ENCODE results near the gene ERF. TPM values are rescaled to one million over a fixed set of nuclear protein-coding genes. Genes with fewer than 3 reads are reported as not detected.

Gene ERF
- total RNA-seq, 1 experiment from 2014 or later: 32.6 TPM

DNA sequence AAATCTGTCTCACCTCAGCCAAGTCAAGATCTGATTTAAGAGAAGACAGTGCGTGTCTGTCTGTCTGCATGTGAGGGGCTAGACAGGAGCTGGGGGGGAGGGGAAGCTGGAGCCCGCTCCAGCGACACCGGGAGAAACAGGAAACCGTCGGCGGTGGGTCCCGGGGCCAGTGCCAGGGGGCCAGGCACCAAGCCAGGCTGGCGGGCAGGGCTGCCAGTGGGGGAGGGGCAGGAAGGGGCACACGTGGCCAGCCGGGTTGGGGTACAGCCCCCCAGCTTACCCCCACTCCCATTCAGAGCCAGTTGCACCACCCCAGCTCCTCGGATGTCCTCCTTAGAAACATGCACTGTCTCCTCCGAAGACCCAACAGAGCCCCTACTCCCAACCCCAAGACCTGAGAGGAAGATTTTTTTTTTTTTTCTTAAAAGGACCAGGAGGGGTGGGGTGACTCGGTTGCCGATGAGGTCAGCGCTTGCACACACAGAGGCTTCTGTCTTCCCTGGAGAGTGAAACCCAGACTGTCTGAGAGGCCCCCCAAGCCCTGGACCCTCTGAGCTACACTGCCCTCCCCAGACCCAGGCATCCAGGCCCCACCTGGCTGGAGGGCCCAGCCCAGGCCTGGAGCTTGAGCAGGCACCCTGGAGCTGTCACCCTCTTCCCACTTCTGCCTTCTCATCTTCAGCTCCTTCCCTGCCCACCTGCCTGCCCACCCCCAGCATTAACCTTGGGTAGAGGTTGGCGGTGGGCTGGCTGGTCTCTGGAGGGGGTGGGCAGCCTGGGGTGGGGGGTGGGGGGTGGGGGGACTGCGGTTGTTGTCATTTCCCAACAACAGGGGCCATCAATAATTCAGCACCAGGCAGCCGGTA, 4.0 kb downstream of the ERF start:
- peak in 1 of 2 experiments; percentile 22 for DNase-seq (ENCODE audit: low read depth in 1 of 2, low spot score in 2 of 2)

DNA sequence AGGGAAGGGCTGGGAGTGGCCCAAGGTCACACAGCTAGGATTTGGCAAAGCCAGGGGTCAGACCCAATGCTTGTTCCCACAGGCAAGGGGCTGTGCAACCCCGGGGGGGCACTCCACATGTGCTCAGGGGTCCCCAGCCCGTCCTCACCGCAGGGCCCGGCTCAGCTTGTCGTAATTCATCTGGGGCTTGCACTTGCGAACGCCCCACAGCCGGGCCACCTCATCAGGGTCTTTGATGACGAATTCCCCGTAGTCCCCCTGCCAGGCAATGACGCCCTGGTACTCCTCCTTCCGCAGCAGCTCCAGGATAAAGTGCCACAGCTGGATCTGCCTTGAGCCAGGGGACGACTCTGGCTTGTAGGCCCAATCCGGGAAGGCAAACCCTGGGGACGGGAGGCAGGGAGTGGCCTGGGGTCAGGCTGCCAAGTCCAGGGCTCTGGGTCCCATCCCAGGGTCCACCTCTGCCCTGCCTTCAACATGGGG, 4.7 kb downstream of the ERF start:
- Histone ChIP-seq H3K27ac (peak overlapping the region; percentile 6; the same call in 1 of the 2 replicates), H3K27me3 (replicated peaks) (no peaks in the 10 kb centered on the region), H3K36me3 (peaks cover 61% of the 10 kb centered on the region), H3K9me3 (replicated peaks) (no peaks in the 10 kb centered on the region; the same call in 1 of the 2 replicates), H3K4me1 (replicated peaks) (peaks cover 38% of the 10 kb centered on the region), H3K4me3 (no peak overlapping the region)
- DNase-seq (ENCODE audit: low read depth in 1 of 2, low spot score in 2 of 2): no peak

More for the DNA sequence above, 4.0 kb downstream of the ERF start:
- Histone ChIP-seq H3K27ac (peak overlapping the region; percentile 6; the same call in 1 of the 2 replicates), H3K27me3 (replicated peaks) (no peaks in the 10 kb centered on the region), H3K36me3 (peaks cover 59% of the 10 kb centered on the region), H3K4me1 (replicated peaks) (peaks cover 41% of the 10 kb centered on the region), H3K4me3 (no peak overlapping the region), H3K9me3 (replicated peaks) (no peaks in the 10 kb centered on the region; the same call in 1 of the 2 replicates)

DNA sequence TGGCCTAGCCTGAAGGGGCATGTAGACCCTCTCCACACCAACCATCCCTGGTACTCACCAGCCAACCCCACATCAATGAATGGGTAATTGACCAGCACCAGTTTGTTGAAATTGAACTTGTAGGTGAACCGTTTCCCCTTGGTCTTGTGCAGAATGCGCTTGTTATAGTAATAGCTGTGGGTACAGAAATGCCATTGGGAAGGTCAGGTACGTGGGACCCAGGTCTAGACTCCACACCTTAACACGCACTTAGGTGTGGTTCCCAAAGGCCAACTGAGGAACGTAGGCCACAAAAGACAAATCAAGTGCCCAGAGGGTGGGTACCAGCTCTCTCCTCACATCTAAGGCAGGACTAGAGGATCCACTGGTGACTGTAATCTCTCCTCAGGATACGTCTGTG, 5.2 kb downstream of the ERF start:
- no peaks in the 10 kb centered on the region; the same call in 1 of the 2 replicates for H3K9me3 ChIP-seq (replicated peaks)
- H3K27ac ChIP-seq: no peak overlapping the region
- no peak for DNase-seq (ENCODE audit: low read depth in 1 of 2, low spot score in 2 of 2)
- H3K4me3 ChIP-seq: no peak overlapping the region
- no peaks in the 10 kb centered on the region for H3K27me3 ChIP-seq (replicated peaks)
- peaks cover 42% of the 10 kb centered on the region for H3K4me1 ChIP-seq (replicated peaks)
- H3K36me3 ChIP-seq: peaks cover 60% of the 10 kb centered on the region

DNA sequence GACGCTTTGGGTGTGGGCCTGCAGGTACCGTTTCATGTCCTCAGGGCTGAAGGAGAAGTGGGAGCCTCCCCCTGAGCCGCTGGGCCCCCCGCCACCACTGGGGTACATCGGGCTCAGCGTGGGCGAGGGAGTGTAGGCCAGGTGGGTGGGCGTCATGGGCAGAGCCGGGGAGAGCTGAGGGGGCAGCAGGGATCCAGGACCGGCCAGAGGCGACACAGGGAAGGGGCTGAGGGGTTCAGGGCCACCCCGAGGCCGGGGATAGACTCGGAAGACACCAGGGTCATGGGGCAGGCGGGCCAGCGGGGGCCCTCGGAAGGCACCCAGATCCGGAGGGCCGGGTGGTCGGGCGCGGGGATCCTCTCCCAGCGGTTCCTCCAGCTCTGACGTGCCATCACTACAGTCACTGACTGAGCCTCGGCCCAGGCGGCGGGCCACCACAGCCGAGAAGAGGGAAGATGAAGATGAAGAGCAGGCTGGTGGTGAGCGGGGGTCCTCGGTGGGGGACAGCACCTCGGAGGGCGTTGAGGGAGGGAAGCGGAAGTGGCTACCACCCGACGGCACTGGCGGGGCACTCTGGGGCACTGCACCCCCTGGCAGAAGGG, 5.7 kb downstream of the ERF start:
- H3K27ac ChIP-seq: no peak overlapping the region
- H3K4me3 ChIP-seq: no peak overlapping the region
- DNase-seq (ENCODE audit: low read depth in 1 of 2, low spot score in 2 of 2): no peak
- H3K9me3 ChIP-seq (replicated peaks): no peaks in the 10 kb centered on the region
- H3K4me1 ChIP-seq (replicated peaks): peaks cover 45% of the 10 kb centered on the region
- H3K27me3 ChIP-seq (replicated peaks): no peaks in the 10 kb centered on the region
- peaks cover 56% of the 10 kb centered on the region for H3K36me3 ChIP-seq

DNA sequence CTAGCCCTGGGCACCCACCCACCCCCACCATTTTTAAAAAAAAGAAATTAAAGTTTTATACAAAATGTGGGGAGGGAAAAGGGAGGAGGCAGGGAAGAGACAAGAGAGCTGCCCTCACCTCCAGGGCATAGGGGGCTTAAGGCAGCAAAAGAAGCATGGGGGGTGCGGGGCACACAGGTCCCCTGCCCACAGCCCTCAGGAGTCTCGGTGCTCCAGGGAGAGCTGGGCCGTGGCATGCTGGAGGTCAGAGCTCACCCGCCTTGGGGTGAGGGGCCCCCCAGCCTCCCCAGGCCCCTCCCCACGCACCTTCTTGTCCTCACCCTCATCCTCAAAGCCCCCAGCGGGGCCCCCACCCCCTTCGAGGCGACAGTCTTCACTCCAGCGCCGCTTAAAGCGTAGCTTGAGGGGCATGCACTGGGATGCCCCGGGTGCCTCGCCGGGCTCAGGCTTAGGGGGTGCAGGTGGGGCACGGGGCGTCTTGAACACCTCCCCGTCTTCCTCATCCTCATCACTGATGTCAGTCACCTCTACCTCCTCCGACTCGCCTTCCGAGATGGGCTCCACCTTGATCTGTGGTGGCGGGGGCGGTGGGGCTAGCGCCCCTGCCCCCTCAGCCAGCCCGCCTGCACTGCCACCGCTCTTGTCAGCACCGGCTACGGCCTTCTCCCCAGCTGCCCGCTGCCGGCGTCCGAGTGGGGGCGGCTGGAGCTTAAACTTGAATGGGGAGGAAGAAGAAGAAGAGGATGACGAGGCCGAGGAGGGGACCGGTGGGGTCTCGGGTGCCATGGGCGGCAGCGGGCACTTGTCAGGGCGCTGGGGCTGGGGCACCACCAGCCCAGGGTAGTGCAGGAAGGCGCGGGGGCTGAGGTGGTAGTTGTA, 6.4 kb downstream of the ERF start:
- no peaks in the 10 kb centered on the region for H3K27me3 ChIP-seq (replicated peaks)
- H3K27ac ChIP-seq: no peak overlapping the region
- H3K4me1 ChIP-seq (replicated peaks): peaks cover 53% of the 10 kb centered on the region
- no peaks in the 10 kb centered on the region for H3K9me3 ChIP-seq (replicated peaks)
- no peak for DNase-seq (ENCODE audit: low read depth in 1 of 2, low spot score in 2 of 2)
- H3K36me3 ChIP-seq: peaks cover 56% of the 10 kb centered on the region
- no peak overlapping the region for H3K4me3 ChIP-seq

DNA sequence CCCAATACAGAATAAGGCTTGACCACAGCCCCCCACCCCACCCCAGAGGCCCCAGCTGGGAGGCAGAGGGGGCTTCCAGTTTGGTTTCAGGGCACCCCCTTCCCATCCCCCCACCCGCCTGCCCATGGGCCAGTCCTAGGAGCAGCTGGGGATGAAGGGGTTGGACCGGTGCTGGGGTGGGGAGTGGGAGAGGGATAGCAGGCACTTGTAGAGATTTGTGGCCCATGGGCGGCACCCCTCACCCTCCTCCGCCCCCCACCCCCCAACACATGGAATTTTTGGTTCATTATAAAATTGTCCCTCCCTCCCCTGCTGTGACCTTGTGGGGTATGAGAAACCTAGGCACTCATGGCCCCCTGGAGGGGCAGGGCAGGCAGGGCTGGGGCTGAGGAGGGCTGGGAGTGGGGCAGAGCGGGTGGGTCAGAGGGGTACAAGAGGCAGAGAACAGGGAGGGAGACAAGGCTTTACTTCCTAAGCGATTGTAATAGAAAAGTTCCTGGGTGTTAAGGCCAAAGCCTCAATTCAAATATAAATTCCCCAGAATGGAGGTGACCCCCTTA, 7.2 kb downstream of the ERF start:
- Histone ChIP-seq H3K27ac (no peak overlapping the region), H3K9me3 (replicated peaks) (no peaks in the 10 kb centered on the region), H3K36me3 (peaks cover 54% of the 10 kb centered on the region), H3K27me3 (replicated peaks) (no peaks in the 10 kb centered on the region), H3K4me1 (replicated peaks) (peaks cover 50% of the 10 kb centered on the region), H3K4me3 (no peak overlapping the region)
- no peak for DNase-seq (ENCODE audit: low read depth in 1 of 2, low spot score in 2 of 2)

DNA sequence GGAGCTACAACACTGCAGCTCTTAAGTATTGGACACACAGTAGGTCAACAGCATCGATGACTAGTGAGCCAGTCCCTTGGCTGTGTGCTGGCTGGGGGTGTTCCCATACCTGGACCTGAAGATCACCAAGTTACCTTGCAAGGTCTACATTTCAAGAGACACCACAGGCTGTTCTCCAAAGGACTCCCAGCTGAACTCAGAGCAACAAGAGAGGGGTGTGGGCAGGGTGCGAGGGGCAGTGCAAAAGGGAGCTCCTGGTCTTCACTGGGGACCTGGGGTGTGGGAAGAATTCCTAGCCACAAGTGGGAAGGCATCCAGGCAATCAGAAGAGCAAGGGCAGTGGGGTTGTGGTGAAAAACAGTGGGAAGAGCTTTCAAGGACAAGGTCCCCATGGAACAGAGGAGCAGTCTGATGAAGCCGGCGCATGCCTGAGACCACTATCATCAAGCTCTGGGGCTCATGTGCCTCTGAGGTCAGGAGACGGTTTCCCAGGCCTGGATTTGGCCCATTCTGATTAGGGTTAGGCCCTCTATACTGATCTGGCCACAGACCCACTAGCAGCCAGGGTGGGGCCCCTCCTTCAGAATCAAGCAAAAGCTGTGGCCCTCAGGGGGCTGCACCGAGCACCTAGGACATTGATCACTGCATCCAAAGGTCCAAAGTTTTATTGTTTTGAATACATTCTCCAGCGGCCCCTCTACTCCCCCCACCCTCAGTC, 7.8 kb downstream of the ERF start:
- Histone ChIP-seq H3K9me3 (replicated peaks) (no peaks in the 10 kb centered on the region), H3K4me3 (no peak overlapping the region), H3K27ac (no peak overlapping the region), H3K27me3 (replicated peaks) (no peaks in the 10 kb centered on the region), H3K36me3 (peaks cover 52% of the 10 kb centered on the region), H3K4me1 (replicated peaks) (peaks cover 44% of the 10 kb centered on the region)
- DNase-seq (ENCODE audit: low read depth in 1 of 2, low spot score in 2 of 2): no peak

DNA sequence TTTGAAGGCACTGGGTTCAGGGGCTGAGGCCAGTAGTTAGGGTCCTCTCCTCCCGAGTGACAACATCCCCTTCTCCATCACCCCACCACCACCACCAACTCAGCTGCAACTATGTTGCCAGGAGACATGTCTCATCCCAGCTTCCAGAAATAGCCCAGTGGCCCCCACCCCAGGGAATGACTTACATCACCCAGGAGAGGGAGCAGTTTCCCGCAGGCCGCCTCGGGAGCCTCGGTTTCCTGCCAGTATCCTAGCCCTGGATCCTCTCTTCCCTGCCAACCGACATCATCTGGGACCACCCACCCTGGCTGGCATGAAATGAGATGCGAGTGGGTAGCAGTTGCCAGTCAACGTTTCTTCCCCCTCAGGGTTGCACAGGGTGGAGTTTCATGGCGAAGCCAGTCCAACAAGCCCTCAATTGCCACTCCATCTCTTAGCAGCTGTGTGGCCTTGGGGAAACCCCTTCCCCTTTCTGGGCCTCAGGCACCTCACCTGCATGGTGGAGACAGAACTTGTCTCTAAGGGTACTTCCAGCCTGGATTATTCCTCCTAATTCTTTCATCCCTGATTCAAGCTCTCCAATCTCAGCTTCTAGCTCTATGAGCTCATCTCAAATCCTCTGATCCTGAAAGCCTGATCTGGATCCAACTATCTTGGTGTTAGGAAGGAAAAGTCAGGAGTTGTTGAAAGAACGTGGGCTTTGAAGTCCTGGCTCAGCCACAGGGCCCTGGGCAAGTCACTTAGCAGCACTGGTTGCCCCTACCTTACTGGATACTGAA, 8.6 kb downstream of the ERF start:
- DNase-seq (ENCODE audit: low read depth in 1 of 2, low spot score in 2 of 2): peak; percentile 71 to 87
- H3K27me3 ChIP-seq (replicated peaks): no peaks in the 10 kb centered on the region
- no peak overlapping the region for H3K4me3 ChIP-seq
- H3K4me1 ChIP-seq (replicated peaks): peaks cover 40% of the 10 kb centered on the region
- no peak overlapping the region for H3K27ac ChIP-seq
- no peaks in the 10 kb centered on the region for H3K9me3 ChIP-seq (replicated peaks)
- peaks cover 48% of the 10 kb centered on the region for H3K36me3 ChIP-seq

DNA sequence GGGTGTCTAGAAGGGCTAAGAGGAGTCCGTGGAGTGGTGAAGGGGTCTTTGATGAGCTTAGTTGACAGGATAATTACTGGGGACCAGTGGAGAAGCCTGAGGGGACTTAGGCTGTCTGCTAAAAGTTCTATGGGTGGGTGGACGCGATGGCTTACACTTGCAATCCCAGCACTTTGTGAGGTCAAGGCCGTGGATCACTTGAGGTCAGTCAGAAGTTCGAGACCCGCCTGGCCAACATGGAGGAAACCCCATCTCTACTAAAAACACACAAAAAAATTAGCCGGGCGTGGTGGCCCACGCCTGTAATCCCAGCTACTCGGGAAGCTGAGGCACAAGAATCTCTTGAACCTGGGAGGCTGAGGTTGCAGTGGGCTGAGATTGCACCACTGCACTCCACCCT, 9.7 kb downstream of the ERF start:
- Histone ChIP-seq H3K27me3 (replicated peaks) (no peaks in the 10 kb centered on the region), H3K4me1 (replicated peaks) (peaks cover 38% of the 10 kb centered on the region), H3K4me3 (no peak overlapping the region), H3K9me3 (replicated peaks) (no peaks in the 10 kb centered on the region), H3K27ac (no peak overlapping the region), H3K36me3 (peaks cover 44% of the 10 kb centered on the region)
- no peak for DNase-seq (ENCODE audit: low read depth in 1 of 2, low spot score in 2 of 2)

DNA sequence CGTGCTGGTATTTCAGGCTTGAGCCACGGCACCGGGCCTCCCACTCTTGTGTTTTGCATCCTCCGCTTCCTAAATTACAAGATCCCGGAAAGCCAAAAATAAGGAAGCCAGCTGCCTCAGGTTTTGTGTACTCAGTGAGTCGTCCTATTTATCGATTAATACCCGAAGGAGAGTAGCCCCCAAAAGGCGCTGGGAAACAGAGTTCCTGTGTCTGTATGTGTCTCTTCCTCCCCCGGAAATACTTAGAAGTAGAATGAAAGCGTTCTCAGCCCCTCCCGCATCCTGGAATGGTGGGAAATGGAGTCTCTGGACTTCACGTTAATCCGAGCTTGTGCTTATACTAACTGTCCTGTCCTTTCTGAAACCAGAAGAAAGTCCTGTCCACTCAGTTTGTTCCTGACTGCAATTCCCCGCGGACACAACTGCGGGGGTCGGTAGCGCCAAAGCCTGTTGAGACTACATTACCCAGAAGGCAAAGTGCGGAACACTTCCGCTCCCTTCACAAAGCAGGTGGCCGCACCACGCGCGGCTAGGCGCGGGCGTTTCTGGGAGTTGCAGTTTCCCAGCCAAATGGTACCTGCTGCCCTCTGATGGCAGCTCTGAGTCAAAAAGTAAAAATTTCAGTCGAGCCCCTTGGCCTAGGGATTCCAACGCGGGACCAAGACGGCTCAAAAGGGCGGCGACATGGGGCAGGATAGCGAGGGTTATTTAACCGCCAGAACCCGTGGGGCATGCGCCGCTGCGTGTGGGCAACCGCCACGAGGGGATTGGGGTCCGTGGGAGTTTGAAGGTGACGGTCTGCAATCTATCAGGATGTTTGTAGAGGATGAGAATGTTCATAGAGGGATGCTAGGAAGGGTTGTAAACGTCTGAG, 10.3 kb downstream of the ERF start:
- Histone ChIP-seq H3K4me1 (replicated peaks) (peaks cover 38% of the 10 kb centered on the region), H3K27ac (peak overlapping the region; percentile 33), H3K9me3 (replicated peaks) (no peaks in the 10 kb centered on the region; the same call in 1 of the 2 replicates), H3K4me3 (peak overlapping the region; percentile 79), H3K27me3 (replicated peaks) (no peaks in the 10 kb centered on the region), H3K36me3 (peaks cover 44% of the 10 kb centered on the region)
- DNase-seq (ENCODE audit: low read depth in 1 of 2, low spot score in 2 of 2): peak; percentile 93 to 94

DNA sequence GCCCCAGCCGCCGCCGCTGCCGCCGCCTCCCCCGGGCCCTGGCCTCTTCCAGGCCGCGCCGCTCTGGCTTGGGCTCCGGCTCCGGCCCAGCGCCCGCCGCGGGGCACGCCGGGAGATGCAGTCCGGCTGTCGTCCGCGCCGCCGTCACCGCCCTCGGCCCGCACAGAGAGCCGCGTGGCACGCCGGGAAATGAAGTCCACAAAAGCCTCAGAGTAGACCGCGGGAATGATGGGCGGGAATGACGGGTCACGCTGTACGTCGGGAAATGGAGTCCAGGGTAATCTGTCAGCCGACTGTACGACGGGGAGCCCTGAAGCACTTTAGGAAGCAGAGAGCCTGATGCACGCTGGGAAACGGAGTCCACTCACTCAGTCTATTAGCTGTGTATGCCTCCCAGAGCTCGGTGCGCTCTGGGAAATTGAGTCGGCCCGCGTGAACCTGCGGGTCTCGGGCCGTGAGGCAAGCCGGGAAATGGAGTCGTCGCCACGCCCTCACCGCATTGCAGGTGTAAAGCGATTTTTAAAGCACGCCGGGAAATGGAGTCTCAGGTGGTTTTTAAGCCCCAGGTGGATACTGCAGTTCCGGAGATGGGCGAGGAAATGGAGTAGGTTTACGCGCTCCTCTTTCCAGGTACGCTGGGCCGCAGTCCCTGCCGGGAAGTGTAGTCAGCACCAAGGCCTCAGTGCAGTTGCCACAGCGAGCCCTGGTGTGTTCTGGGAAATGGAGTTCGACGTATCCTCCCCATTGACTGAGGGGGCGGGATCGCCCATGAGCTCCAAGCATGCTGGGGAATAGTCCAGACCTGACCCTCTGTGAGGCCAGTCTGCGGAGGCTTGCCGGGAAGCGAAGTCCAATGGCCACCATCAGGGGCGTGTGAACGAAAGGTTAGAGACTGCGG, 12.2 kb downstream of the ERF start, which contains the start of gene GSK3A:
Gene GSK3A, minus strand, starts transcription at position 91 of the 898 bp plus-strand sequence. CDS start 137 bp downstream, outside the sequence.
- peak; percentile 98 to 99 for DNase-seq (ENCODE audit: low read depth in 1 of 2, low spot score in 2 of 2)
- H3K27me3 ChIP-seq (replicated peaks): no peaks in the 10 kb centered on the region
- peak within 1 kb of the TSS; percentile 16; the same call in 1 of the 2 replicates for H3K27ac ChIP-seq
- no peaks in the 10 kb centered on the region; the same call in 1 of the 2 replicates for H3K9me3 ChIP-seq (replicated peaks)
- H3K4me1 ChIP-seq (replicated peaks): peaks cover 38% of the 10 kb centered on the region
- H3K36me3 ChIP-seq: peaks cover 37% of the 10 kb centered on the region
- peak within 1 kb of the TSS; percentile 79 for H3K4me3 ChIP-seq
